T47D (cell line): ENCODE measurements around the gene SUPV3L1.
"Not testable (repeated sequence)": the region's sequence is repeated elsewhere in the genome, so short reads cannot be mapped to it uniquely, and the experiment has no call there.

Experiments
- DNase-seq, 2 experiments: peaks; one replicate each; pipeline versions ENCODE4 v3.0.0 to v3.0.0-alpha.2; 2011 to 2012; ENCODE audit warnings: low read depth in 1 of 2, low spot score in 1 of 2
- JUND ChIP-seq: IDR thresholded peaks from 2 replicates; pipeline ENCODE4 v1.6.1; 2012; ENCODE audit warnings: low read depth
- in situ Hi-C: cut with HindIII; loops from 2 replicates; pipeline ENCODE4 v1.10.0; 2016; ENCODE audit warnings: low sequenced_read_pairs, low pct_unique_long_range_greater_than_20kb

SUPV3L1 gene

GRCh38 chr10:69242040-69242851 is 62.2 kb downstream of the SUPV3L1 start:
- in situ Hi-C loops: no loop called here
- DNase-seq: no peak
- no peak for TF ChIP-seq JUND

DNA sequence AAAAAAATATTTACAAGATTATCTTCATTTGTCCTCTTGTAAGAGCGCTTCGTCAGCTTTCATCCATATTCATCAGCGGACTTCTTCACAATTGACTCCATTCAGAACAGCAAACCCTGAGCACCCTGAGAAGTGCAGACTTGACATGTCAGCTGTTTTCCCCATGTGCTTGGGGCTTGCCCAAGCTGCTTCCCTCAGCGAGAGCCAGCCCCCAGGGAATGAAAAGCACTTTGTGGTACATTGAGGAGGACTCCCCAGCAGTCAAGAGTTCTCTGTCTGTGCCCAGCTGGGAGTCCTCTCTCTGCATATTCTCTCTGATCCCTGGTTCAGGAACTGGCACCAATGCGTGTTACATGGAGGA is 62.8 kb downstream of the SUPV3L1 start:
- DNase-seq: no peak
- in situ Hi-C loops: no loop called here
- TF ChIP-seq JUND: no peak

DNA sequence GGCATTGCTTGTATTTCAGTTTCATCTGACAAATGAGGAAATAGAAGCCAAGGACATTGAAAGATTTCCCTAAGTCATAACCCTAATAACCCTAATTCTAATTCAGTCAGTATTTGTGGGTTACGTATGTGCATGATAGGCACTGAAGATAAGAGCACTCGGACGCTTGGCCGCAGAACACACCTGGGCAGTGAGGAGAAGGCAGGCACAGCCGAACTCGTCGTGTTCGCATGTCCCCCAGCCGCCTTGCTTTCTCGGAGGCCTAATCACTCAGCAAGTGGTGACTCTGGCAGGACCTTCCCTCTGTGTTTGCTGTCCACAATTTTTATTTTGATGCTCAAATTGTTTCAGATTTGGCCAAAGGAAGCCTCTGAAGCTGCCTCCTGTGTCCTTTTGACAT is 63.8 kb downstream of the SUPV3L1 start:
- no peak for DNase-seq
- no peak for TF ChIP-seq JUND
- in situ Hi-C loops: no loop called here

DNA sequence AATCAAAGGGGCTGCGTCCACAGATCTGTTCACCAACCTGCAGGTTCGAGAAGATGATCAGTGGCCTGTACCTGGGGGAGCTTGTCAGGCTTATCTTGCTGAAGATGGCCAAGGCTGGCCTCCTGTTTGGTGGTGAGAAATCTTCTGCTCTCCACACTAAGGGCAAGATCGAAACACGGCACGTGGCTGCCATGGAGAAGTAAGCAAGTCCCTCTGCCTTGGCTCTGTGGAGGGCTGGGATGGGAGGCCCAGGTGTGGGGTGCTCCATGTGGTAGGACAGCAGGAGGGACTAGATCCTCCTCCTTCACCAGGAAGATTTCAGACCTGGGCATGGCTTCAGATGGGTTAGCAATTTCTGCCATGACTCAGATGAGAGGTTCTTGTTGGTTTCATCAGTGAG is 66.0 kb downstream of the SUPV3L1 start:
- no peak for TF ChIP-seq JUND
- in situ Hi-C loops: no loop called here
- no peak for DNase-seq

DNA sequence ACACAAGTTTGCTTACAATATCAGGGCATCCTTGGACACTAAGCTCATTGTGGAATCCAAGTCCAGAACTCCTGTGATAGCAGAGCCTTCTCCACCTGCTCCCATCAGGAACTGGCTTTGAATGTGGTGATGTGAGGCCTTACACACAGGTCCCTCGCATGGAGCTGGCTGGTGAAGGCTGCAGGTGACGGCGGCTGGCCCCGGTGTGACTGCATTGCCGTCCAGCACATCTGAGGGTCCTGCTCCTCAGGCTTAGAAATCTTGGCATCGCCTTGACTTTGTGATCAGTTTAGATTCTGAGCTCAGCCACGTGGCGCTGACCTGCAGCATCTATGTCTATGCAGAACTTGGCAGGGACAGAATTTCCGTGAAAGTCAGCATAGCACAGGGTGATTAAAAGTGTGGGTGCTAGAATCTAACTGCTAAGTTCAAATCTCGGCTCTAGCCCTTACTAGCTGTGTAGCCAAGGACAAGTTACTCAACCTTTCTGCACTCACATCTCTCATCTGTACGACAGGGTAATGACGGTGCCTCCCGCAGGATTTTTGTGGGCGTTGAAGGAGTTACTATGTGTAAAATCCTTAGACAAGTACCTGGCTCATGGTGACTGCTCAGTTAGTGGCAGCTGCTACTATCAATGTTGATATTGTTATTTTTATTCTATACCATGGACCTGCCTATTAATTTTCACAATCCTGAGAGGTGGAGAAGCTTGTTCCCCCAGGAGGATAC is 66.7 kb downstream of the SUPV3L1 start:
- in situ Hi-C loops: no loop called here
- DNase-seq: no peak
- no peak for TF ChIP-seq JUND

GRCh38 chr10:69247313-69247710 is 67.3 kb downstream of the SUPV3L1 start:
- no peak for DNase-seq
- in situ Hi-C loops: no loop called here
- TF ChIP-seq JUND: no peak

DNA sequence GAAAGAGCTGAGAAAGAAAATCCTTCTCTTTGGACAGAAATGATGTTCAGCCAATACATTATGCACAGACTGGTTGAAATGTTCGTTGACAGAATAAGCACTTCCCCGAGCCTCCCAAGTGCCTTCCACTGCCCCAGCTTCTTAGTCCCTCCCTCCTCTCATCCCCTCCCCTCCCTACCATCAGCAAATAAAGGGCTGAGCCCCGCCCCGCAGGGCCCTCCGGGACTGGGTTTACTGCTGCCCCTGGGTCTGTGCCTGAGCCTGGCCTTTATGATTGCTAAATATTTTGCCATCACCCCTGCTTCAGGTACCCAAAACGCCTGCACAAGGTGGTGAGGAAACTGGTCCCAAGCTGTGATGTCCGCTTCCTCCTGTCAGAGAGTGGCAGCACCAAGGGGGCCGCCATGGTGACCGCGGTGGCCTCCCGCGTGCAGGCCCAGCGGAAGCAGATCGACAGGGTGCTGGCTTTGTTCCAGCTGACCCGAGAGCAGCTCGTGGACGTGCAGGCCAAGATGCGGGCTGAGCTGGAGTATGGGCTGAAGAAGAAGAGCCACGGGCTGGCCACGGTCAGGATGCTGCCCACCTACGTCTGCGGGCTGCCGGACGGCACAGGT is 68.2 kb downstream of the SUPV3L1 start:
- TF ChIP-seq JUND: no peak
- in situ Hi-C loops: no loop called here
- no peak for DNase-seq

- TF ChIP-seq JUND: no peak
- in situ Hi-C loops: no loop called here
- DNase-seq: no peak
Measured at GRCh38 chr10:69250041-69250440, 70.0 kb downstream of the SUPV3L1 start.

DNA sequence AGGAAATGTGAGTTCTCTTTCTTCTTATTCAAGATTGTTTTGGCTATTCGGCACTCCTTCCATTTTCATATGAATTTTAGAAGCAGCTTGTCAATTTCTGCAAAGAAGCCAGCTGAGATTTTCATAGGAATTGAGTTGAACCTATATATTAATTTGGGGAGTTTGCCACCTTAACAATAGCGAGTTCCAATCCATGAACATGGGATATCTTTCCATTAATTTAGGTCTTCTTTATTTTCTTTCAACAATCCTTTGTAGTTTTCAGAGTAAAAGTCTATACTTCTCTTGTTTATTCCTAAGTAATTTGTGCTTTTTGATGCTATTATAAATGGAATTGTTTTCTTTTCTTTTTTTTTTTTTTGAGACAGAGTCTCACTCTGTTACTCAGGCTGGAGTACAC is 71.4 kb downstream of the SUPV3L1 start:
- DNase-seq, in situ Hi-C loops: not testable (repeated sequence)

DNA sequence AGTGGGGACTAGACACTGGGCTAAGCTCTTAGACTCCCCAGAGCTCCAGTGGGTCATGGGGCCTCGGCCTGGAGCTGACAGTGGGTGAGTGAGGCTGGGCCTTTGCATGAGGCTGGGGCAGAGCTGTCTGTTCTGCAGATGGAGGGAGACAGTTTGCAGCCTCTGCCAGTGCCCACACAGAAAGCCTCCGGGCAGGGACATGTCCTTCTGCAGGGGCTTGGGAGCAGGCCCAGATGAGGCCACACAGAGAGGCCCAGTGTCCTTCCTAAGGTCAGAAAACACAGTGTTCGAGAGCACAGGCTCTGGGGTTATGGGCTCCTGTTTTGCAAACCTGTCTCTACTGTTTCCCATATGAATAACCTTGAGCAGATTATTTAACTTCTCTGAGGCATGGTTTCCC is 73.1 kb downstream of the SUPV3L1 start:
- no peak for DNase-seq
- in situ Hi-C loops: no loop called here
- TF ChIP-seq JUND: no peak

DNA sequence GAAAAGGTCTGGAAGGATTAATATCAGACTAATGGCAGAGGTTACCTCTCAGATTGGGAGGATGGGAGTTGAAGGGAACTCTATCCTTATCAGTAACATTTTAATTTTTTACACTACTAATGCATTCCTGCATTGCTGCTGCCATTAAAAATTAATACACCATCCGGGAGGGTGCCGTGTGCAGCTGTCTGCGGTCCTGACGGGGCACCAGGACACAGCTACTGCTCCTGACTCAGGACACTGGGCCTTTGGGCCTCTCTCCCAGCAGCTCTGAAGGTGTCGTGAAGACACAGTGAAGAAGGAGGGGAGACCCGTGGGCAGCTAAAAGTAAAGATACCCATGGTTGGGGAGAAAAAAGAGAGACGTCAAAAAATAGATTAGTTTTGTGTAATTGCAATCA is 74.8 kb downstream of the SUPV3L1 start:
- TF ChIP-seq JUND: no peak
- in situ Hi-C loops: no loop called here

More for the DNA sequence above, 74.8 kb downstream of the SUPV3L1 start:
- no peak for DNase-seq
